ENCODE results near the gene FXR2. TPM values are rescaled to one million over a fixed set of nuclear protein-coding genes. Genes with fewer than 3 reads are reported as not detected.

FXR2 gene
- total RNA-seq, 1 experiment from 2014 or later: 61.5 TPM

GRCh38 chr17:7555320-7555948 lies 59.3 kb downstream of the FXR2 start:
- no peaks in the 10 kb centered on the region for H4K20me1 ChIP-seq (ENCODE audit: insufficient read depth)
- H3K27me3 ChIP-seq (ENCODE audit: insufficient read depth, low read depth): no peaks in the 10 kb centered on the region
- BruUV-seq (replicated peaks): no TSS peak
- H2AFZ ChIP-seq: no peak overlapping the region
- H3K9me3 ChIP-seq (ENCODE audit: insufficient read depth, low read depth): no peaks in the 10 kb centered on the region
- no peak overlapping the region for H3K4me3 ChIP-seq
- no peaks in the 10 kb centered on the region for H3K9me2 ChIP-seq (ENCODE audit: insufficient read depth)
- intact Hi-C loops (cut with micrococcal nuclease; ENCODE audit: unreplicated experiment): no loop called here
- H3K4me2 ChIP-seq: no peak overlapping the region
- no peaks in the 10 kb centered on the region for H3F3A ChIP-seq (ENCODE audit: insufficient read depth, low read depth)
- peaks cover 9% of the 10 kb centered on the region for H3K4me1 ChIP-seq (replicated peaks; ENCODE audit: insufficient read depth)
- H3K79me2 ChIP-seq (ENCODE audit: low read depth): no peaks in the 10 kb centered on the region
- no peak overlapping the region for H3K27ac ChIP-seq
- H3K36me3 ChIP-seq (ENCODE audit: low read depth): no peaks in the 10 kb centered on the region
- TF ChIP-seq CTCF (conservative IDR thresholded peaks at IDR 0.05) (no peak), EZH2 (IDR thresholded peaks at IDR 0.05; ENCODE audit: low read depth) (no peak)
- CTCF ChIA-PET: interaction anchor here (0.6 kb wide), 1 partner anchor 24 kb away, joined by 3 read pairs; no protein-coding TSS in a partner anchor
- no peak for DNase-seq
- POLR2A ChIA-PET (ENCODE audit: unreplicated experiment): interaction anchor here (0.5 kb wide), 1 partner anchor 37 kb away, joined by 7 read pairs; no protein-coding TSS in a partner anchor

GRCh38 chr17:7553356-7553755 lies 61.3 kb downstream of the FXR2 start:
- DNase-seq: no peak
- TF ChIP-seq EZH2 (IDR thresholded peaks at IDR 0.05; ENCODE audit: low read depth) (no peak), CTCF (conservative IDR thresholded peaks at IDR 0.05) (no peak)
- H3K4me1 ChIP-seq (replicated peaks; ENCODE audit: insufficient read depth): peaks cover 1% of the 10 kb centered on the region
- H3K4me3 ChIP-seq: no peak overlapping the region
- H3K4me2 ChIP-seq: no peak overlapping the region
- no peaks in the 10 kb centered on the region for H4K20me1 ChIP-seq (ENCODE audit: insufficient read depth)
- no peak overlapping the region for H3K27ac ChIP-seq
- no peaks in the 10 kb centered on the region for H3K79me2 ChIP-seq (ENCODE audit: low read depth)
- no peaks in the 10 kb centered on the region for H3K9me3 ChIP-seq (ENCODE audit: insufficient read depth, low read depth)
- no peaks in the 10 kb centered on the region for H3F3A ChIP-seq (ENCODE audit: insufficient read depth, low read depth)
- no peaks in the 10 kb centered on the region for H3K9me2 ChIP-seq (ENCODE audit: insufficient read depth)
- H2AFZ ChIP-seq: no peak overlapping the region
- no TSS peak for BruUV-seq (replicated peaks)
- intact Hi-C loops (cut with micrococcal nuclease; ENCODE audit: unreplicated experiment): no loop called here
- POLR2A ChIA-PET (ENCODE audit: unreplicated experiment): no interaction called here
- H3K27me3 ChIP-seq (ENCODE audit: insufficient read depth, low read depth): no peaks in the 10 kb centered on the region
- no peaks in the 10 kb centered on the region for H3K36me3 ChIP-seq (ENCODE audit: low read depth)
- CTCF ChIA-PET: no interaction called here

- Histone ChIP-seq H3F3A (ENCODE audit: insufficient read depth, low read depth) (no peaks in the 10 kb centered on the region), H3K36me3 (ENCODE audit: low read depth) (no peaks in the 10 kb centered on the region), H3K27ac (no peak overlapping the region), H3K4me2 (no peak overlapping the region), H3K4me3 (no peak overlapping the region), H3K27me3 (ENCODE audit: insufficient read depth, low read depth) (no peaks in the 10 kb centered on the region), H2AFZ (no peak overlapping the region), H3K9me3 (ENCODE audit: insufficient read depth, low read depth) (no peaks in the 10 kb centered on the region), H3K4me1 (replicated peaks; ENCODE audit: insufficient read depth) (no peaks in the 10 kb centered on the region), H3K9me2 (ENCODE audit: insufficient read depth) (no peaks in the 10 kb centered on the region), H4K20me1 (ENCODE audit: insufficient read depth) (no peaks in the 10 kb centered on the region), H3K79me2 (ENCODE audit: low read depth) (no peaks in the 10 kb centered on the region)
- intact Hi-C loops (cut with micrococcal nuclease; ENCODE audit: unreplicated experiment): no loop called here
- CTCF ChIA-PET: no interaction called here
- no peak for DNase-seq
- no TSS peak for BruUV-seq (replicated peaks)
- TF ChIP-seq CTCF (conservative IDR thresholded peaks at IDR 0.05) (no peak), EZH2 (IDR thresholded peaks at IDR 0.05; ENCODE audit: low read depth) (no peak)
- POLR2A ChIA-PET (ENCODE audit: unreplicated experiment): interaction anchor here (0.6 kb wide), 1 partner anchor 148 kb away, joined by 4 read pairs; no protein-coding TSS in a partner anchor
These were observed 62.1 kb downstream of the FXR2 start for GRCh38 chr17:7552621-7553051.

Data from PC-9 (cell line).